GM13976 (cell line): ENCODE results near the gene ABTB2.

ENCODE experiments used
- DNase-seq: peaks from one replicate; pipeline ENCODE4 v3.0.0; 2012; ENCODE audit warnings: low spot score
- CTCF ChIP-seq: IDR thresholded peaks from 2 replicates; pipeline ENCODE4 v1.5.1; 2012; ENCODE audit warnings: borderline replicate concordance, mild to moderate bottlenecking; ENCODE audit not compliant: insufficient read depth; ENCODE audit errors: extremely low read depth, missing control alignments, control extremely low read depth
- in situ Hi-C: fragments of 300-500 bp; cut with MboI; formaldehyde crosslinking; loops from one replicate; pipeline ENCODE4 v1.12.0; 2022; ENCODE audit warnings: low sequenced_read_pairs, mixed read lengths, inconsistent platforms; ENCODE audit not compliant: unreplicated experiment

Gene ABTB2

DNA sequence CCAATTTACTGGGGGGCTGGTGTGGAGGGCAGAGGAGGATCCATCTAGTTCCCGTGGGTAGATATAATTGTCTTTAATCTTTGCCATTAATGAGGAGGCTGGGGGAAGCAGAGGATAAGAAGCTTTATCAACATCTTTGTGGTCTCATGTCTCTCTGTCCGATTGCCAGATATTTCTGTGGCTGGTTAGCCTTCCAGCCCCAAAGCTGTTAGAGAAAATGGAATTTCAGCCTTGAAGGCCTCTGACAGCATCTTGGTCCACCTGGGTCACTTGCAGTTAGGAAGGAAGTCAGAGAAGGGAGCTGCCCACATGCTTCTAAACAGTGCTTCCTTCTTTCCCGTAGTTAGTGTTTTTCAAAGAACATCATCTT, 56.9 kb downstream of the ABTB2 start:
- in situ Hi-C loops, result no loop called here
- TF ChIP-seq CTCF, result no peak
- DNase-seq, result no peak

DNA sequence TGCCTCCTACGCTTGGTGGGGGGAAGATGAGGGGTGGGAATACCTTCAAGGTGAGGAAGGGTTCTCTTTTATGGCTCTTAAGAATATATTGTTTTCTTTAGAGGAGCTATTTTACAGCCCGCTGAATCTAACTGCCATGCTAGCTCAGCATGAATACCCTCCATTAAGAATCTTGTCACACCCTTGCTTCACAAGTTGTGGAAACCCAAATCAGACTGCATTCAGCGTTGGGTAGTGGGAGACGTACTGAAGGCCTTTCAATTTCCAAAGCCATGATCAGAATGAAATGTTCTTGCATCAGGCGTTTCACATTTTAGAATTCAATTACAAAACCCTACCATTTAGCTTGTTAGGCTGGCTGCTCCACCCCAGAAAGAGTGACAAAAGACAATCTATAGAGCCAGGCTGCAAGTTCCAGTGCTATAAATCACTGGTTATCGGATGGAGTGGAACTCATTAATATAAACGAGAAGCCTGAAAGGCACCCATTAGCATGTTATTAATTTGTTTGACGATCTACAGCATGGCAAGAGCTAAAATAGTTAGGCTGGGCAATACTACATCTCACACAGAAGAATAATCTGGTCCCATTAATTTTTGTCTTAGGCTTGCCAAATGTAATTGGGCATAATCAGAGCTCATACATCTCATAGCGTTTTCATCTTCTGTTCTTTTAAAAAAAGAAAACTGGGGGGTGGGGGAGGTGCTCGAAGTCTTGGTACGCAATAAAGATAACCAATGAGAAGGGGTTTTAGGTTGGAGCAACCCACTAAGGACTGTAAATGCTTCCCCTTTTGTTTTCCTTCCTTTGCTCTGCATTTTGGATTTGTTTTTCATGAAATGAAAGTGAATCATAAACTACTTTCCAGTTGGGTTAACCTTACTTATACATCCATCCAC, 57.5 kb downstream of the ABTB2 start:
- in situ Hi-C loops, result no loop called here
- no peak for DNase-seq
- no peak for TF ChIP-seq CTCF

- in situ Hi-C loops, result no loop called here
- DNase-seq, result no peak
These were observed 58.4 kb downstream of the ABTB2 start for GRCh38 chr11:34299284-34299972.

GRCh38 chr11:34298871-34299270, 58.9 kb downstream of the ABTB2 start:
- in situ Hi-C loops, result no loop called here
- no peak for TF ChIP-seq CTCF
- DNase-seq, result no peak

More at GRCh38 chr11:34299284-34299972, 58.4 kb downstream of the ABTB2 start:
- no peak for TF ChIP-seq CTCF

GRCh38 chr11:34296412-34296811, 61.4 kb downstream of the ABTB2 start:
- no peak for TF ChIP-seq CTCF
- in situ Hi-C loops, result no loop called here
- DNase-seq, result no peak

GRCh38 chr11:34292546-34292945, 65.3 kb downstream of the ABTB2 start:
- no peak for DNase-seq
- no peak for TF ChIP-seq CTCF
- in situ Hi-C loops, result no loop called here

GRCh38 chr11:34292111-34292510, 65.7 kb downstream of the ABTB2 start:
- DNase-seq, result no peak
- TF ChIP-seq CTCF, result no peak
- in situ Hi-C loops, result no loop called here
